NCI-H524 treated with DMSO at 0.1 percent for 48 hours (cell line): ENCODE data around the gene MTCL1.

Experiments used
- DNase-seq: peaks from one replicate; lab custom pipeline; 2025; lab: John Stamatoyannopoulos, UW

Gene MTCL1

DNA sequence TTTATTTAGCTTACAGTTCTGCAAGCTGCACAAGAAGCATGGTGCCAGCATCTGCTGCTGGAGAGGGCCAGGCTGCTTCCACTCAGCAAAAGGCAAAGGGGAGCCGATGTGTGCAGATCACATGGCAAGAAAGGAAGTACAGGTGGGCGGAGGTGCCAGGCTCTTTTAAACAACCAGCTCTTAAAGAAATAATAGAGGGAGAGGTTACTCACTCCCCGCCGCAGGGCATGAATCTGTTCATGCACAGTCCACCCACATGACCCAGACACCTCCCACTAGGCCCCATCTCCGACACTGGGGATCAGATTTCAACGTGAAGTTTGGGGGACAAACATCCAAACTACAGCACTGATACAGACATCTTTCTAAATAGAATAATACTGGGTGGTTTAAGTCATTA, 105.8 kb downstream of the MTCL1 start:
- DNase-seq: no peak

DNA sequence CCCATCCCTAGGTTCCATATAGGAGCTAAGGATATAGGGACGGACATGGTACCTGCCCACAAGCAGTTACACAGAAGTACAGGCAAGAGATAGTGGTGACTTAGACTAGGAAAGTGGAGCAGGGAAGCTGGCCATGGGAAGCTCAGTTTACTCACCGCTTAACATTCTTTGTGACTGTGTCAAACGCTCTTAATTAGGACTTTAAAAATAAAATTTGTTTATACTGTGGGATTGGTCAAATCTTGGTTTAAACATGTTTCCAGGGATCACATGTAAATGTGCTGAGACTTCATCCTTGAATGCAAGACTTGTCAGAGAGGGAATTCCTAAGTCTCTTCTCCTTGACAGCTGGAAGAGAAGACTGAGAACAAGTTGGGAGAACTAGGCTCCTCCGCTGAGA, 107.3 kb downstream of the MTCL1 start:
- no peak for DNase-seq

DNA sequence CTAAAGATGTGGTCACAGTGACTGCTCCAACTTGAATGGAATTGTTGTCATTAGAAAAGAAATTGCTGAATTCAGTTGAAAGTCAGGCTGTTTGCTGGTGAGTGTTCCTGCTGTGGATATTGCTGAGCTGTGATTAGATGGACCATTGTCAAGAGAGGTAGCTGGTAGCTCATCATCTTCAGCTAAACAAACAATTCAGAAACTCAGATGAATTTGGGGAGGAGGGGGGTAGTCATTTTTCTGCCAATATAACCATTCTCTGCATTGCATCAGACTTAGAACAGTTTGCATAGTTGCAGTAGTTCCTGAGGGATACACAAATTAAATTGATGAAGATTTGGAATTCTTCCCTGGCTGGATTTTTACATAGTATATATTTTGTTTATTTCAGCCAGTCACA, 108.3 kb downstream of the MTCL1 start:
- no peak for DNase-seq

DNA sequence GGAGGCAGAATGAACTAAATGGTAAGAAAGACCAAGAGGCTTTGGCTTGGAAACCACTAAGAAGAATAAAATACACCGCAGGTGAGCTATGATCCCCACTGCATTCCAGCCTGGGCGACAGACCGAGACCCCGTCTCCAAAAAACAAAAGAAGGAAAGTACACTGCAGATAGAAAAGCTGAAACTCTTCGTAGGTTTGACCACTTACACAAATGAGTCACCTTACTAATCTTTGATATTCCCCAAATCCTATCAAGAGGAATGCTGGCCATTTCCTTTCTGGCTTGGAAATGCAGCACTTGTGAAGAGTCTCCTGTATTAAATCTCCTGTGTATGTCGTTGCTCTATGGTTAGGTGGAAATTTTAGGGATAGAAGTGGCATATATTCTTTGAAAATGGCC, 108.8 kb downstream of the MTCL1 start:
- DNase-seq: no peak

DNA sequence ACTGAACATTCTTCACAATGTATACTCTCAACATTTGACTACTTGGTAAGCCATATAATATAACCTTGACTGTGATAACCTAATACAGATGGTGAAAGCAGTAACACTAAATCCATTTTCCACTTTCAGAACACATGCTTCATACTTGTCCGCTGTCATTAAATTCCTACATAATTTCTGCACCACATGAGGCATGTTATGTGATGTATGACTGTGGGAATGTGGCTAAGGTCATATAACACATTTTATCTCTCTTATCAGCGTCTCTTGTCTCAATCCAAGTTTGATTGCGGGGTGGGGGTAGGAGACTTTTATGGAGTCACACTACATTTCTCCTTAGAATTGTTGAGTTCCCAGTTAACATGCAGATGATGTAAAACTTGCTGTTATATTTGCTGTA, 110.9 kb downstream of the MTCL1 start:
- DNase-seq: no peak

DNA sequence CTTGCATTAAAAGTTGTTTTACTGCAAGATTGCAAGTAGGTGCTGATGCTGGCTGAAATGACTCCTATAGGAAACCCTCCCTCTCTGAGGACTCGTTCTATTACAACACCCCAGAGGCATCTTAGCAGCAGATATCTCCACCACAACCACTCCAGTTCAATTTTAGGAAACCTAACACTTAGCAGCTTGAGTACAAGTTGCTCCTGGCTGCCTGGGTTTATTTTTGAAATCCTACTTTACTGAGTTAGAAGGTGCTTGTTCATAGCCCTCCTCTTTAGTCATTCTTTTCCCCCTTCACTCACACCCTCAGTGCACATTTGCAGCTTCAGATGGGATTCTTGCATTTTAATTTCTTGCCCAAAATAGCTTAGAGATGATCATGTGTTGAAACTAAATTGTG, 111.5 kb downstream of the MTCL1 start:
- no peak for DNase-seq

DNA sequence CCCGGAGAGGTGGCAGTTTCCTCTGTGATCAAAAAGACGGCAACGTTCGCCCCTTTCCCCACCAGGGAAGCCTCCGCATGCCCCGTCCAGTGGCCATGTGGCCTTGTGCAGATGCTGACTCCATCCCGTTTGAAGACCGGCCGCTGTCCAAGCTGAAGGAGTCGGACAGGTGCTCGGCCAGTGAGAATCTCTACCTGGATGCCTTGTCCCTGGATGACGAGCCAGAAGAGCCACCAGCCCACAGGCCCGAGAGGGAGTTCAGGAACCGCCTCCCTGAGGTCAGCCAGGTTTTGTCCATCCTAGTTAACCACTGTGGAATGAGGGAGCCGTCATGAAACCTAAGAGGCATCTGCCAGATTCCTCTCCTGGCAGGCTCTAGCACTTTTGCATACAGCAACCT, 113.6 kb downstream of the MTCL1 start:
- DNase-seq: no peak

DNA sequence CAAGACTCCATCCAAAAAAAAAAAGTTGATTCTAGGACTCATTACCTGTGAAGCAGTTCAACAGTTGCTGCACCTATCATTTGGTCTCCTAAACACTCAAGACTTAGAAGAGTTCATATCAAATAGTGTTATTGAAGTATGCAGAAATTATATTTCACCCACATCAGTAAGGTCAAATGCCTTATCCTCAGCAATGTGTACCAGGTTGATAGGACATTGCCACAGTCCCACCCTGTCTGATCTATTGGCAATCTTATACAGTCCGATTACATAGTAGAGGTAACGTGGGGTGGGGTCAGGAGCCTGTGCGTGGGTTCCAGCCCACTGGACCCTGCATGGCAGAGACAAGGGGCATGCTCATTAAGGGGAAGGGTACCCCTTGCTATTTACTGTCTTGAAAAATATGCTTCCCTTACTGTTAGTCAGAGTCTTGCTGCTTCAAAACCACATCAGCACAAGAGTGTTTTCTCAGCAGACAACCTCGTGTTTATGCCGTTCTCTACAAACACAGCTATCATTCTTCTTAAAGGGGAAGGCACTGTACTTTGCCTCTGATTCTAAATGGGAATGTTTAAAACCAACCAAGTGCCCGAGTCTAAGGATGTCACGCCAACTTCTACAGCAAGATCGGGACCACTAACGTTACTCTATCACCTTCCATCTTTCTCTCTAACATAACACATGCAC, 115.2 kb downstream of the MTCL1 start:
- DNase-seq: no peak

DNA sequence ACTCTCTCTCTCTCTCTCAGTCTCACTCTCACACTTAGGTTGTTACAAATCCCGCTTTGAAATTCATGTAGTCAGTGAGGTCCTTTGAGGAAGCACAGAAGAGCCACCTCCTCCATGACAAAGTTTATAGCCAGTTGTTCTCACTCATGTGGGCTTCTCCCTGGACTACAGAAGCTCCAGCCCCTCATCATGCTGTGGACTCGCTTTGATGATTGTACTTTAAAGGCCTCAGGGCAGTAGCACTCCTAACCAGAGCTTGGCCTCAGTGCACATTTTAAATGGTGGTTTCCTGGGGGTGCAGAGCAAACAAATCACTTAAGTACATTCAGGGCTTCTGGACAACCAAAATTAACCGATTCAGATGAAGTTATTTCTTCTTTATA, 115.7 kb downstream of the MTCL1 start:
- DNase-seq: no peak

DNA sequence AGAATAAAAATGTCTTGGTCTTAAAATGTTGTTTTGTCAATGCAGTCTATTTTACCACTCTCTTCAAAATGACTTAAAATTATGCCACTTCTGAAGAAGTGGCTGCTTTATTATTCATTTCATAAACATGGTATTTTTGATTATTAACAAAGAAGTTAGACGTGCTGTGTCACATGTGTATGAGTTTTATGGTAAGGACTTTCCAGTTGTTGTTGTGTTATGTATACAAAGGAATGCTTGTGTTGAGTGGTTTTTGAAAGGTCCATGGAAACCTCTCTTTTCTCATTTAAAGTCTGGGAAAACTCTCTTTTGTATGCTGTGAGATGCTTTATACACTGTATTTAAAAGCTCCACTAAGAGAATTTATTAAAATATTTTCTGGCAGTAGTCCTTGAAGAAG, 116.2 kb downstream of the MTCL1 start:
- DNase-seq: no peak

DNA sequence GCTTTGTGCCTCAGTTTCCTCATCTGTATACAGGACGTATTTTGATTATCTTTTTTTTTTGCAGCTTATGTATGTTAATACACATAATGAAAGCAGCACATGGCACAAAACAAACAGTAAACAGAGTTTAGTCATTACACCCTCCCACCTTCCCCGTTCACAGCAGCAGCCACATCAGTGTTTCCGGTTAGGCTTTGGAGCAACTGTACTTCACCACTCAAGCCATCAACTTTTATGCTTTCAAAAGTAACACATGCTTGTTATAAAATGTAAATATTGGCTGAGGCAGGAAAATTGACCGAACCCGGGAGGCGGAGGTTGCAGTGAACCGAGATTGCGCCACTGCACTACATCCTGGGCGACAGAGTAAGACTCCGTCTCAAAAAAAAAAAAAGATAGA, 117.3 kb downstream of the MTCL1 start:
- DNase-seq: no peak

DNA sequence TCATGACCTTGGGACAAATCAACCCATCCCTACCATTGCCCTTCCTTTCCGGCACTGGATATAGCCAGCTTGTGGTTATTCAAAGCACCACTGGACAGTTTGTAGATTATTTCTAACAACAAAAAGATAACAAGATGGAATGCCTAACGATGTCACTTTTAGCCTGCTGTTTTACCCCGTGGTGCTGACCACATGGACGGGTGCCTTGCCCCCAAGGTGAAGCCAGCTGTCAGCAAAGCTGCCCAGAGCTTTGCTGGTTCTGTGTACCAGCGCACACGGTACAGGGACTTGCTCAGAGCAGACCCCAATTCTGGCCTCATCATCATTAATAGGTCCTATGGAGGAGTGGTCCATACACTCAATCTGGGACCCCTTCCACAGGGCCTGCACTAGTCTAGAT, 118.2 kb downstream of the MTCL1 start:
- DNase-seq: no peak

DNA sequence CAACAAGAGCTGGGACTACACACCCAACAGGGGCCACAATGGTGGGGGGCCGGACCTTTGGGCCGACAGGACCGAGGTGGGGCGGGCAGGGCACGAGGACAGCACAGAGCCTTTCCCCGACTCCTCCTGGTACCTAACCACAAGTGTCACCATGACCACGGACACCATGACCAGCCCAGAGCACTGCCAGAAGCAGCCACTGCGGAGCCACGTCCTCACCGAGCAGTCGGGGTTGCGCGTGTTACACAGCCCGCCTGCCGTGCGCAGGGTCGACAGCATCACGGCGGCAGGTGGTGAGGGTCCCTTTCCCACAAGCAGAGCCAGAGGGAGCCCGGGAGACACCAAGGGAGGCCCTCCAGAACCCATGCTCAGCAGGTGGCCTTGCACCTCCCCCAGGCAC, 119.5 kb downstream of the MTCL1 start:
- no peak for DNase-seq

DNA sequence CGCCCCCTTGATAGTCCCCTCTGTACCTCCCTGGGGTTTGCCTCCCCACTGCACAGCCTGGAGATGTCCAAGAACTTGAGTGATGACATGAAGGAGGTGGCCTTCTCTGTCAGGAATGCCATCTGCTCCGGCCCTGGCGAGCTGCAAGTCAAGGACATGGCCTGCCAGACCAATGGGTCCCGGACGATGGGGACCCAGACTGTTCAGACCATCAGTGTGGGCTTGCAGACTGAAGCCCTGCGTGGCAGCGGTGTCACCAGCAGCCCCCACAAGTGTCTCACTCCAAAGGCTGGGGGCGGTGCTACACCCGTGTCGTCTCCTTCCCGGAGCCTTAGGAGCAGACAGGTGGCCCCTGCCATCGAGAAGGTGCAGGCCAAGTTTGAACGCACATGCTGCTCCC, 119.9 kb downstream of the MTCL1 start:
- DNase-seq: no peak

DNA sequence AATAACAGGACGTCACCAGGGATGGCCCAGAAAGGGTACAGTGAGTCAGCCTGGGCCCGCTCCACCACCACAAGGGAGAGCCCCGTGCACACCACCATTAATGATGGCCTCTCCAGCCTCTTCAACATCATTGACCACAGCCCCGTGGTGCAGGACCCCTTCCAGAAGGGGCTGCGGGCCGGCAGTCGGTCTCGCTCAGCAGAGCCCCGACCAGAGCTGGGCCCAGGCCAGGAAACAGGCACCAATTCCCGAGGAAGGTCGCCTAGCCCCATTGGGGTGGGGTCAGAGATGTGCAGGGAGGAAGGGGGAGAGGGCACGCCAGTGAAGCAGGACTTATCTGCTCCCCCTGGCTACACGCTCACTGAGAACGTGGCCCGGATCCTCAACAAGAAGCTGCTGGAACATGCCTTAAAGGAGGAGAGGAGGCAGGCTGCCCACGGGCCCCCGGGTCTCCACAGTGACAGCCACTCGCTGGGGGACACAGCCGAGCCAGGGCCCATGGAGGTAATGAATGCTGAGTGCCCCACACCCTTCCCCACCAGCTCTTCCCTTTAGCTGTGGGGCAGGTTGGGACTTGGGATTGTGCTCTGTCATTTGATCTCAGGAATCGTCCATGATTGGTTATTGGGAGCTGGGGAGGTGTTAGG, 120.5 kb downstream of the MTCL1 start:
- DNase-seq: no peak

DNA sequence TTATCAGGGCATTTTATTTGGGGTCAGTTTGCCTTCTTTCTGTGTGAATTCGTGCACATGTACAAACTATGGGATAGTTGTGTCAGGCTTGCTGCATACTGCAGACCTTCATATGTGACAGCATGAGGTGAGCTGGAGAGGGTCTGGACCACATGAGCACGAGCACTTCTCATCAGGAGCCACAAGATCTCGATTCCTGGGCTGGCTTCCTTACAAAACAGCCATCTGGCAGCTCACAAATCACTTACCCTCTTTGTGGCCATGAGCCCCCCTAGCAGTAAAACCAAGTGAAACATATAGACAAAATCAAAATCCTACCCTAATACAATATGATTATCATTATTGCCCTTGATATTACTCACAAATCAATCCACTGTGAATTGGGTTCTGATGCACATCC, 121.2 kb downstream of the MTCL1 start:
- peak; percentile 43 for DNase-seq

DNA sequence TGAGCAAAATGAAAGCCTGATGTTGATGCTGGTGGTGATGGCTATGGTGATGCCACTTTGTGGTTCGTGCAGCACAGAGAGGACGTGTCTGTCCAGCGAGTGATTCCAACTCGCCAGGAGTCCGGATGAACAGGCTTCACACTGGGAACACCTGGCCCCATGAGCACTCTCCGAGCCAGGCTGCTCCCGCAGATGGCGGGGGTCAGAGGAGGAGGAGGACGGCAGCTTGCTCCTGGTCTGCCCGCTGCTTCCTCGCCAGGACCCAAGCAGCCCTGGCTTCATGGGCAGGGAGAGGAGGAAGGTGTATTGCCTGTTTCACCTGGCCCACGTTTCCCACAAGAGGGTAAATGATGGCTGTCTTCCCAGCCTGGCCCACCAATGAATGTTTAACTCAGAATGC, 121.6 kb downstream of the MTCL1 start:
- DNase-seq: peak; percentile 43

DNA sequence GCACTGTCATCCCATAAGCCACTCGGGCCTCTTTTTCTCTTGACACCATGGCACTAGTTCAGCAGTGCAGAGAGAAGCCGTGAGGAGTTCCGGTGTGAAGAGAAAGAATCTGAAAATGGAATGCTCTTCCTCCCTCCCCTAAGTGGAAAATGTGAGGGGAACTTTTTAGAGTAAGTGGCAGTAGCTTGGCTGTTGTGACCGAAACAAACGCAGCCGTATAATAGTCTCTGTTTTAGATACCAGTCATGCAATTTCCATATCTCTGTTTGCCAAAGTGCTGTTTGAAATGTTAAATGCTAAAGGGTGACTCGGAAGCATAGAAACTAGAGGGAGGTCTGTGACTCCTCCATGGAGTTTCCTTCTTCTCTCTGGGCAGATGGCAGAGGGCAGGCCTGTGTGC, 122.9 kb downstream of the MTCL1 start:
- DNase-seq: no peak

DNA sequence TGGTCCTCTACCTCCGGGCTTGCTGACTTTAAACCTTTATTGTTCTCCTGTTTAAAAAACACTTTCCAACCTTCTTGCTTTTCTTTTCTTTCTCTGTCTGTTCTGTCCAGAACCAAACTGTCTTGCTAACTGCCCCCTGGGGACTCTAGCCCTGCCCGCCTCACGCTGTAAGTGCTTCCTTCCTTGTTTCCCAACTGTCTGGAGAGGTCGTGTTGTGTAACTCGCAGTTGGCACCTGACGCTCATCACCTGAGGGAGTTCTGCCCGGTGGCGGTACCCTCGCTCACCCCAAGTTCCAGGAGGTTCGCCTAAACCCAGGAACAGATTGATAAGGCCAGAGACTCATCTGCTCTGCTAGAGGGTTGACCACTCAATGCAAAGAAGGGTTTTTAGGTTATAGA, 123.4 kb downstream of the MTCL1 start:
- no peak for DNase-seq

DNA sequence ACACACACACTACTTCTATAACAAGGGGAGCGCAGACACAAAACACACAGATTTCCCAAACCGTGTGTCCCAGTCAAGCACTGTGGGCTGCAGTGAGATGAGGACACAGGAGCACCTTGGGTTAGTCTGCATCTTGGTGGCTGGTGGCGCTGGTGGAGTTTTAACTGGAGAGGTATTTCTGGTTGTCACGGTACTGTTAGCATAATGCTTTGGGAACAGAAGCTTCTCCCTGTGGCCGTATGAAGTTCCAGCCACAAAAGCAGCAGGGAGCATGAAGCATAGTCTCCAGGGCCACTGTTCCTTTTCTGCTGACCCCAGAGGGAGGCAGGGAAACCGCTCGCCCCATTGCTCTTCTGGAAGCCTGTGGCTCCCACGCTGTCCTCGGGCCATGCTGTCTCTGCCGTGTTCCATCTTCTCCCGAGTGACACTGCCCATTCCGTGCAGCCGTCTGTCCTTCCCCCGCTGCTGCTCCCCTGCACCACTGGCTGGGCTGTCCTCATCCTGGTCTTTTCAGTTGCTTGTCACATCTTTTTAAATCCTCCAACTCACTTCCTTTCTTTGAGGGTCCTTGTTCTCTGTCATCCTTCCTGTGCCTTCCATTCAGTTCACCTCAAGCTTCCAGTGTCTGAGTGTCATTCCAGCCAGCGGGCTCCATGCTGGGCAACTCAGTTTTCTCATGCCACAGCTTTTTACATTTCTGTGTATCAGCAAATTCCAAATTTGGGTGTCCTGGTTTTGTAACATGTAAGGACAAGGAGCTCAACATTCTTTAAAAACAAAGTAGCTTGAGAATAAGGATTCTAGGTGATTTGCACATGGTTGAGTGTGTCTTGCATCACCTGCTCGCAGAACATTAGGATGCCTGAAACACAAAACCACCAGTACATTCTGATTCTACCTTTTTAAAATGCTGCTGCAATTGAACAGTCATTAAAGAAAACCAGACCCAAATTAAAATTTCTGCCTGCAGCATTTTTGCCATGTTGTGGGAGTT, 125.0 kb downstream of the MTCL1 start:
- DNase-seq: no peak

DNA sequence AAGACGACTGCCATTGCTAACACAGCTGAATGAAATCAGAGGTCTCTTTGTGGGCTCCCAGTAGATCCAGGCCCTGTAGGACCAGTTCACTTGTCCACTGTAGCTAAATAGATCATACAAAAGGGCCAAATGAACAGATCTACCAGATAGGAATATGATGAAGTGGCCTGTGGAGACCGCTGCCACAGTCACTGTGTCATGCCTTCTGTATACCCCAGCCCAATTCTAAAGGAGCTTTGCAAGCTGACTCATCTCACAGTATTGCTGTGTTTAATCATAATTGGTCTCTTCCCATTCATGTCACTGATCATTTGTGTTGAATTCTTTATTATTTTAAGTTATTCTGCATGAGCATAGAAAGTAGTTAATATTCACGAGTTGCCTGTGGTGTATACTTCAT, 125.8 kb downstream of the MTCL1 start:
- DNase-seq: no peak

DNA sequence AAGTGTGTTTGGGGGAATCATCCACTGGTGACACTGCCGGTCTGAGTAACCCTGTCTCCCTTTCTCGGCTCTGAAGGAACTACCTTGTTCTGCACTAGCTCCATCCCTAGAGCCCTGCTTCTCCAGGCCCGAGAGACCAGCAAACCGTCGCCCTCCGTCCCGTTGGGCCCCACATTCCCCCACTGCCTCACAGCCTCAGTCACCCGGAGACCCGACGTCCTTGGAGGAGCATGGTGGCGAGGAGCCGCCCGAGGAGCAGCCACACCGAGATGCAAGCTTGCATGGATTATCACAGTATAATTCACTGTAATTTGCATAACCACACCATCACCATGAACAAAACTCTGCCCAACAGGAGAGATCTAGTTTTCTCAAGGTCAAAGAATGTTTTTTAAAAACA, 126.2 kb downstream of the MTCL1 start:
- DNase-seq: no peak

DNA sequence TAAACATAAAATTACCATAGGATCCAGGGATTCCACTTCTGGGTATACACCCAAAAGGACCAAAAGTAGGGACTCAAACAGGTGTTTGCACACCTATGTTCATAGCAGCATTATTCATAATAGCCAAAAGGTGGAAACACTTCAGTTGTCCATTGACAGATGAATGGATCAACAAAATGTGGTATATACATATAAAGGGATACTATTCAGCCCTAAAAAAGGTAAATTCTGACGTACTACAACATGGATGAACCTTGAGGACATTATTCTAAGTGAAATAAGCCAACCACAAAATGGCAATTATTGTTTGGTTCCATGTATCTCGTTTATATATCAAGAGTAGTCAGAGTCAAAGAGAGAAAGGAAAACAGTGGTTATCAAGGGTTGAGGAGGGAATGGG, 128.1 kb downstream of the MTCL1 start:
- no peak for DNase-seq
